Measurements from ENCODE around the gene GIT2. TPM values are rescaled to one million over a fixed set of nuclear protein-coding genes. Genes with fewer than 3 reads are reported as not detected.
A peak's percentile ranks its signal among the peaks of the same experiment; 100 is the strongest.

The GIT2 gene
- total and polyA plus RNA-seq, 10 donors, result 26.5 to 169 (median 121) TPM

DNA sequence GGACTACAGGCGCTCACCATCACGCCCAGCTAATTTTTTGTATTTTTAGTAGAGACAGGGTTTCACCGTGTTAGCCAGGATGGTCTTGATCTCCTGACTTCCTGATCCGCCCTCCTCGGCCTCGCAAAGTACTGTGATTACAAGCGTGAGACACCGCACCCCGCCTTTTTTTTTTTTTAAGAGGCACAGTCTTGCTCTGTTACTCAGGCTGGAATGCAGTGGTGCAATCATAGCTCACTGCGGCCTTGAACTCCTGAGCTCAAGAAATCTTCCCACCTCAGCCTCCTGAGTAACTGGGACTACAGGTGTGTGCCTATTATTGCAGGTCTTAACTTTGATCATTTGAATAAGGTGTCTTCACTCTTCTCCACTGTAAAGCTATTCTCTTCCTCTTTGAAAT lies 110.6 kb downstream of the GIT2 start:
- H3K27me3 ChIP-seq (replicated peaks in 1 of 7), result no peaks in the 10 kb centered on the region
- no peak for TF ChIP-seq POLR2AphosphoS5 (IDR thresholded peaks at IDR 0.05)
- no peak for TF ChIP-seq CTCF (IDR thresholded peaks at IDR 0.05 in 8 of 11, conservative IDR thresholded peaks at IDR 0.05 in 3 of 11)
- no peak for TF ChIP-seq POLR2A (IDR thresholded peaks at IDR 0.05)
- no peak for DNase-seq
- intact Hi-C loops (cut with DNase I; ENCODE audit: low total_unique reads), result loop anchor here (10.0 kb wide), 1 partner anchor 81 kb away; no protein-coding TSS in a partner anchor
- H3K4me3 ChIP-seq, result no peak overlapping the region
- WGBS, 5 donors, result 83 to 90% (median 87%) methylated on average over 10 of the region's 10 CpGs
- H3K4me1 ChIP-seq, result peaks cover 15 to 51% (median 35%) of the 10 kb centered on the region in 6 donors
- H3K36me3 ChIP-seq, result no peaks in the 10 kb centered on the region
- H3K9me3 ChIP-seq, result no peaks in the 10 kb centered on the region
- no peak overlapping the region for H3K27ac ChIP-seq

DNA sequence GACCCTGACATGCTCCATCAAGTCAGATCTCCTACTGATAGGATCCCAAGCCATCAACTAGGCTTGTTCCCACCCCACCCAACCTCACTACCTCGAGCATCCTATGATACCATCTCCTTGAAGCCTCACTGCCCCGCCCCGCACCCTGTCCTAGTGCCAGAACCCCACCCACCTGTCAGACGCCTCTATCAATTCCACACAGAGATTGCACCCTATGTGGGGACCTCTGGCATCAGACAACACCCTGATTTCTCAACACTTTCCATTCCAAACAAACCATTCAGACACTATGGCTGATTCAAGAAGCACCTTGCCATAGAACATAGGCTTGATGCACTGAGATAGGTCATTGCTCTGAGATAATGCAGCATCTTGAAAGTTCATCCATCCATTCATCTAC lies 112.7 kb downstream of the GIT2 start:
- no peak for DNase-seq
- H3K9me3 ChIP-seq, result no peaks in the 10 kb centered on the region
- 61 to 82% (median 68%) methylated on average over 4 of the region's 4 CpGs for WGBS, 5 donors
- no peak overlapping the region for H3K27ac ChIP-seq
- H3K4me3 ChIP-seq, result no peak overlapping the region
- intact Hi-C loops (cut with DNase I; ENCODE audit: low total_unique reads), result loop anchor here (10.0 kb wide), 1 partner anchor 79 kb away; no protein-coding TSS in a partner anchor
- peaks cover 18 to 46% (median 35%) of the 10 kb centered on the region in 6 donors for H3K4me1 ChIP-seq
- TF ChIP-seq POLR2AphosphoS5 (IDR thresholded peaks at IDR 0.05), result no peak
- TF ChIP-seq POLR2A (IDR thresholded peaks at IDR 0.05), result no peak
- TF ChIP-seq CTCF (IDR thresholded peaks at IDR 0.05 in 8 of 11, conservative IDR thresholded peaks at IDR 0.05 in 3 of 11), result no peak
- no peaks in the 10 kb centered on the region for H3K36me3 ChIP-seq
- H3K27me3 ChIP-seq (replicated peaks in 1 of 7), result no peaks in the 10 kb centered on the region

GRCh38 chr12:109881752-109882151 lies 114.4 kb downstream of the GIT2 start:
- H3K4me3 ChIP-seq, result no peak overlapping the region
- no peak for TF ChIP-seq POLR2AphosphoS5 (IDR thresholded peaks at IDR 0.05)
- no peak for TF ChIP-seq CTCF (IDR thresholded peaks at IDR 0.05 in 8 of 11, conservative IDR thresholded peaks at IDR 0.05 in 3 of 11)
- no peak for TF ChIP-seq POLR2A (IDR thresholded peaks at IDR 0.05)
- no peaks in the 10 kb centered on the region for H3K9me3 ChIP-seq
- peaks cover 13 to 46% (median 35%) of the 10 kb centered on the region in 6 donors for H3K4me1 ChIP-seq
- no peak overlapping the region for H3K27ac ChIP-seq
- no peak for DNase-seq
- 84 to 96% (median 94%) methylated on average over 2 of the region's 2 CpGs for WGBS, 5 donors
- intact Hi-C loops (cut with DNase I; ENCODE audit: low total_unique reads), result loop anchor here (10.0 kb wide), 1 partner anchor 77 kb away; no protein-coding TSS in a partner anchor
- no peaks in the 10 kb centered on the region for H3K27me3 ChIP-seq (replicated peaks in 1 of 7)
- peaks cover 0 to 4% (median 0%) of the 10 kb centered on the region in 6 donors for H3K36me3 ChIP-seq

DNA sequence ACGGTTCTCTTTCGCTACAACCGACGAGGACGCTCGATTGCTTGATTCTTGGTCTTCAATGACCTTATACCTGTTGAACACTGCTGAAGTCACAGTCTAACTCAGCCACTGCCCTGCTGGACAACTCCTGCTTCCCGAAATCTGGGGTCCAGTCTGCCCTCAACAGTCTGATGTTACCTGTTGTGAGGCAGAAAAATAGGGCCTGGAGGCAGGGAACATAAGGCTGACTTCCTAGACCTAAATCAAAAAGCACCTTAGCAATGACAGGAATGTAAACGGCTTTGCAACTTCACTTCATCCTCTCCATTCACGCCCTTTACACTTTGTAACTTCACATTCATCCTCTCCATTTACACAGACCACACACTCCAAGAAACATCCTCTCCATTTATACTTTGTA lies 115.2 kb downstream of the GIT2 start:
- H3K27ac ChIP-seq, result peak overlapping the region; percentile 66 to 94 (median 89)
- TF ChIP-seq POLR2AphosphoS5 (IDR thresholded peaks at IDR 0.05), result no peak
- TF ChIP-seq POLR2A (IDR thresholded peaks at IDR 0.05), result no peak
- TF ChIP-seq CTCF (IDR thresholded peaks at IDR 0.05 in 8 of 11, conservative IDR thresholded peaks at IDR 0.05 in 3 of 11), result no peak
- H3K27me3 ChIP-seq (replicated peaks in 1 of 7), result no peaks in the 10 kb centered on the region
- no peaks in the 10 kb centered on the region for H3K9me3 ChIP-seq
- H3K4me3 ChIP-seq, result peak overlapping the region; percentile 48 to 92 (median 67)
- intact Hi-C loops (cut with DNase I; ENCODE audit: low total_unique reads), result loop anchor here (10.0 kb wide), 1 partner anchor 76 kb away; no protein-coding TSS in a partner anchor
- peaks cover 0 to 4% (median 0%) of the 10 kb centered on the region in 6 donors for H3K36me3 ChIP-seq
- WGBS, 5 donors, result 7 to 14% (median 11%) methylated on average over 9 of the region's 9 CpGs
- DNase-seq, result no peak
- peaks cover 21 to 51% (median 43%) of the 10 kb centered on the region in 6 donors for H3K4me1 ChIP-seq

Measured in spleen (tissue), 11 donors.